CD4-positive, alpha-beta T cell treated with Interleukin-2 at 100 ng/mL for 4 hours (primary cell): ENCODE data around the gene ZNF236.
A peak's percentile ranks its signal among the peaks of the same experiment; 100 is the strongest.

ENCODE experiments used
- DNase-seq: peaks from one replicate; pipeline ENCODE4 v3.0.0-alpha.2; 2020; ENCODE audit warnings: low spot score

The ZNF236 gene

DNA sequence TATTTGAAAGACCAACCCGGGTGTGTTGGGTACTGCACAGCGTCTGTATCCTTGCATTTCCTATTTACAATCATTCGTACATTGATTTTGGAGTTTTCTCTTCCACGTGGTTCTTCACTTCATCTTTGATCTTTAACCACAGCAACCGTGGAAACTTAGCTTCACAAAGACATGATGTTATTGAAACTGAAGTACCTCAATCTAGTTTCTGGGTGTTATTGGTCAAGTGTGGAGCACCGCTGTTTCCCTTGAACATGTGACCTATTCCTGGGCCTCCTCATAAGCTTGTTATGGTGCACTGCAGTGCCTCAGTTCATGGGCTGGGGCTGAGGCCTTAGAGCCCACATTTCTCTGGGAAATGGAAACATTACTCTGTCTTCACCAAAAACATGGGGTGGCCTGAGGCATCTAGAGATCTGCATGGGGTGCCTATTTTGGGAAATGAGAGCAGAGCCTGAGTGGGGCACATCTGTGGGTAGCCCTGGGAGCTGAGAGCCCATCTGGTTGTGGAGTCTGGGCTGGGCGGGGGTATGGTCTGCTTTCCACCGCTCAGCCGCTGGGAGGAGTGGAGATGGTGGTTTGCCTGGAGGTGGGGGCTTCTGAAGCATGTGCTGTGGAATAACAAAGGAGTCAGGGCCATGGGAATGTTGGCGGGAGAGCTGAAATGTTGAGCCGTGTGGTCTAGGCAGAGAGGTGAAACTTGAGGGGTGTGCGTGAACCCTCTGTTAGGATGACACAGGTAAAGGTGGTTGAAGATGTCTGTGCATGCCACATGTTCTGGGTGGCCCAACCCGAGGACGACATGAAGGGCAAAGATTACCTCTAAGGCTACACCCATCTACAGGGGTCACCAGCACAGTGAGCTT is 37.4 kb downstream of the ZNF236 start:
- DNase-seq, result peak; percentile 7

- DNase-seq, result no peak
Observed at GRCh38 chr18:76860411-76860810, 38.1 kb downstream of the ZNF236 start.

GRCh38 chr18:76866666-76867065 is 44.3 kb downstream of the ZNF236 start:
- no peak for DNase-seq

DNA sequence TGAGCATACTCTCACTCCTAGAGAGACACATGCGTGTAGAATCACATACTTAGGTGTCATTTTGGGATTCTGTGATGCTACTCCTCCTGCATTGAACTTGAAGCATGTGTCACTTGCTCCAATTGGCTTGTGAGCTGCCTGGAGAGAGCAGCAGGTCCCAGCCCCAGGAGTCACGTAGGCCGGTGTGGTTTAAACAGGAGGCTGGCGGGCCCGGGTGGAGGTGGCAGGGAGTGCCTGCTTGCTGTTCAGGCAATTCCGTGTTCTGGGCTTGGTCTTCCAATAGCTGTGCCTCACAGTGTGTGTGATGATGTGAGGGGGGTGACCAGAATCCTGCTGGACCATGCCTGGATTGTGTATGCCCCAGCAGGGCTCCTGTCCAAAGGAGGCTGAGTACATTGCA is 51.0 kb downstream of the ZNF236 start:
- DNase-seq, result no peak

DNA sequence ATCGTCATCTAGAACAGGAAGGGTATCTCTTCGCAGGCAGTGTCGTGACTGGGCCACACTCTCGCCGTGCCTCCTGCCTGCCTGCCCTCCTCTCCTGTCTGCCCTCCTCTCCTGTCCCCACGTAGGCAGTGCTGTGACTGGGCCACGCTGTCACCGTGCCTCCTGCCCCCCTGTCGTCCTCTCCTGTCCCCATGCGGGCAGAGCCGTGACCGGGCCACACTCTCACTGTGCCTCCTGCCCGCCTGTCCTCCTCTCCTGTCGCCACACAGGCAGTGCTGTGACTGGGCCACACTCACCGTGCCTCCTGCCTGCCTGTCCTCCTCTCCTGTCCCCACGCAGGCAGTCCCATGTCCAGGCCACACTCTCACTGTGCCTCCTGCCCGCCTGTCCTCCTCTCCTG is 51.4 kb downstream of the ZNF236 start:
- DNase-seq, result no peak

- peak; percentile 33 for DNase-seq
Observed at GRCh38 chr18:76874642-76875389, 52.5 kb downstream of the ZNF236 start.

DNA sequence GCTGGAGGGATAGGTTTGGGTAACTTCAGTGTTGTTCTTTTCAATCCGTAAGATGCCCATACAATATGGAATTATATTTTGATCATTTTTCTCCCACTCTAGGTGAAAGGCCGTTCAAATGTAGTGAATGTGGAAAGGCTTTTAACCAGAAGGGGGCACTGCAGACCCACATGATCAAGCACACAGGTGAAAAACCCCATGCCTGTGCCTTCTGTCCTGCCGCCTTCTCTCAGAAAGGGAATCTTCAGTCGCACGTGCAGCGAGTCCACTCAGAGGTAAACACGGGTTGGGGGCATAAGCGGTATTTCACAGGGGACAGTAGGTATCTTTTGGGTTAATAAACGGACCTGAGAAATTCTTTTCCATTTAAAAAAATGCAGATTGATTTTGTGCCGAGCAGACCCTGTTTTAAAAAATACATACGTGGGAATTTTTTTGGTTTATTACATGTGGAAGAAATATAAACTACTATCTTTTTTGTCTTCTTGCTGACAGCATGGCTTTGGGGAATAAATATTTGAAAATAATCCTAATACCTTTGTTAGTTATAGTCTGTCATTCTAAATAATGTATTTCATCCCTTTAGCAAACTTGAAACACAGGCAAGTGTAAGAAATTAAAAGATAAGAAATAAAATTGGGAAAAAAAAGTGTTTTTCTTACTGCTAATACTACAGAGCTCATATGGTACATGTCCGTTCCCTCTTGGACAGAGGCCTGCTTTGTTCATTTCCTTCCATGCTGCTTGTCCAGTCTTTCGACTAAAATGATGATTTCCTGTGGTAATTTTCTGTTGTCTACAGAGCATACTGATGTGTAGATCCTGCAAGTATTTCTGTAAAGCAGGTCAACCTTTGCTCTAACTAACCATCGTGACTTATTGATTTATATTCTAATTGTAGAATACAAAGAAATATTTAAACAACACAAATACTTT is 53.3 kb downstream of the ZNF236 start:
- DNase-seq, result peak; percentile 52

GRCh38 chr18:76878426-76878825 is 56.1 kb downstream of the ZNF236 start:
- no peak for DNase-seq

DNA sequence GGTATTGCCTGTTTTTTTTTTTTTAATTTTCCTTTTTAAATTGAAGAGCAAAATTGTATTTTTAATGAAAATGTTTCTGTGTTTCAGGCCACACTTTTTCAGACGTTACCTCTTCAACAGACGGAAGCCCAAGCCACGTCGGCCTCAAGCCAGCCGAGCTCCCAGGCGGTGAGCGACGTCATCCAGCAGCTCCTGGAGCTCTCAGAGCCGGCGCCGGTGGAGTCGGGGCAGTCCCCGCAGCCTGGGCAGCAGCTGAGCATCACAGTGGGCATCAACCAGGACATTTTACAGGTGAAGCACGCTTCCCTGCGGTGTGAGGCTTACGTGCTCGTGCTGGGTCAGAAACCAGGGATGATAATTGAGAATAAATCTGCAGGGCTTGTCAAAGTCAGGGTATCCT is 57.7 kb downstream of the ZNF236 start:
- DNase-seq, result no peak

- no peak for DNase-seq
Observed at GRCh38 chr18:76881744-76882143, 59.4 kb downstream of the ZNF236 start.

DNA sequence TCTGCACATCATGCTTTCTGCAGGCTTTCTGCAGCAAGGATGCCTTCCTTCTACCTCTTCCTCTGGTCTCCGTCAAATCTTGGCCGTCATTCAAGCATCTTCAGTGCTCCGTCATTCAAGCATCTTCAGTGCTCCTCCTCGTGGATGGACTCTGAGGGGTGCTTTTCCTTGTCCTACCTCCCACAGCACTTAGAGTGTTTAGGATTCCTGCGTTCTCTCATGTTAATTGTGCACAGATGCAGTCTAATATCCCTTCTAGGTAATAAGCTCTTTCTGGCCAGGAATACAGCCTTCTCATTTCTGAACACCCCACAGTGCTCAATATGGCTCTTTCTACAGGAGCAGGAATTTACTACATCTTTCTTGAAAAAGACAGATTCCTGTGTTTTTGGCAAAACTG is 59.8 kb downstream of the ZNF236 start:
- no peak for DNase-seq

- no peak for DNase-seq
Observed at GRCh38 chr18:76885001-76885400, 62.6 kb downstream of the ZNF236 start.

DNA sequence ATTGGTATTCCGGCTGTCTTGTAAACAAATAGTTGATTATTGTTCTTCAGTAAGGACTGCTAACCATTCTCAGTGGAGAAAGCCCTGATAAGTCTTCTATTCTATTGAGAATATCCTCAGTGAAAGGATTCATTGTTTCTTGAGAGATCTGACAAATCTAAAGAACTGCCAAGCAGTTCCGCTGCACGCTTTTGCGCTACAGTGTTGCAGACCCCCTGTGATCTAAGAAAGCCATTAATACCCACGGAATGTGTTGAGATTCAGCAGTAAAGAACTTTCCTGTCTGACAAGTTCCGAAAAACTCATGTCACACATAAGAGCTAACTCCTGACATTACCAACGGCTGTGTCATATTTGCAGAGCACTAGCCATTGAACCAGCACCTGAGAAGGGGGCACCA is 63.8 kb downstream of the ZNF236 start:
- no peak for DNase-seq

DNA sequence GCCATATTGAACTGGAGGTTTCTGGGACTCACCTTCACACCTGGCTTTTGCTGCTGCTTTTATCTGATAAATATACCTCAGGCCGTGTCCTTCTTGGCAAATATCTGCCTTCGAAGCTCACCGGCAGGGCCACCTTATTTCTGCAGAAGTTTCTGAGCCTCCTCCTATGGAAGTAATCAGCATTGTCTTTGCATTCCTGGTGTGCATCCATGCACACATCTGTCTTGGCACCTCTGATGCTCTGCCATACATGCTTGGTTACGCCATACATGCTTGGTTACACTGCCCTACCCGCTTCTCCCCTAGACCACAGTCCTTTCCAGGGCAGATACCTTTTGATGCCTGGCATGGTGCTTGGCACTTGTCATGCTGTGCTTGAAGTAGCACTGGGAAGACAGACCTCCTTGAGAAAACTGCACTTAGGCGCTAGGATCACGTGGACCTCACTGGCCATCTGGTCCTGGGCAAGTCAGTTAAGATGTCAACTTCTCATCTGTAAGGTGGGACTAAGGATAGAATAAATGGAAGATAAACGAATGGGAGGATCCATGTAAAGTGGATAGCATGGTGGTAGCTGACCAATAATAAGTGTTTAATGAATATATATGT is 66.8 kb downstream of the ZNF236 start:
- DNase-seq, result no peak

- DNase-seq, result no peak
Observed at GRCh38 chr18:76892832-76893231, 70.5 kb downstream of the ZNF236 start.

DNA sequence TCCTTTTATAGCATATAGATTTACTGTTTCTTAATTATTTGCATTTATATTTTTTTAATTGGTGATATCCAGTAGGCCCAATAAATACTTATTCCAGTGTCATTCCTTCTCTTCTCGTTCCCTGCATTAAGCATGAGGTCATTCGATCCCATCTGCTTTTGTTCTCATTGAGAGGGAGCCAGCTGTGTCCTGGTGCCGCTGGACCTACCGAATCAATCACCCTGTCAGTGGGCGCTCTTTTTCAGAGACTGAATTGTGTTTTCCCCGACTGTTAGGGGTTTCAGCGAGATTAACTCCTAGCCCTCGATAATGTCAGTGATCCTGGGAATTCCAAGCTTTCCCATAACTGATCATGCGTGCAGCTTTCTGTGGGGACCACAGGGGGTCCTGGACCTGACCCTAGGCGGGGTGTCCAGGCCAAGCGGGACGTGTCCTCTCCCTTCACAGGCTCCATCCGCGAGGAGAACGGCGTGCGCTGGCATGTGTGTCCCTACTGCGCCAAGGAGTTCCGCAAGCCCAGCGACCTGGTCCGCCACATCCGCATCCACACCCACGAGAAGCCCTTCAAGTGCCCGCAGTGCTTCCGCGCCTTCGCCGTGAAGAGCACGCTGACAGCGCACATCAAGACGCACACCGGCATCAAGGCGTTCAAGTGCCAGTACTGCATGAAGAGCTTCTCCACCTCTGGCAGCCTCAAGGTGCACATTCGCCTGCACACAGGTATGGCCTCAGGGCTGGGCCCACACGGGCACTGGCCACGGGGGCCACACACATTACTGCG is 72.4 kb downstream of the ZNF236 start:
- DNase-seq, result no peak

DNA sequence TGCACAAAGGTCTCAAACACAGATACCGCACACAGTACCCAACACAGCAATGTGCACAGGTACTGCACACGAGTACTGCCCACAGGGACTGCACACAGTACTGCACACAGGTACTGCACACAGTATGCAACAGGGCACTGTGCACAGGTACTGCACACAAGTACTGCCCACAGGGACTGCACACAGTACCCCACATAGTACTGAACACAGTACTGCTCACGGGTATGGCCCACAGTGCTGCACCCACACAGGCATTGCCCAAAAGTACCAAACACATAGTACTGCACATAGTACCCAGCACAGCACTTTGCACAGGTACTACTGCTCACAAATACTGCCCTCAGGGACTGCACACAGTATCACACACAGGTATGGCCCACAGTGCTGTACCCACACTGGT is 73.1 kb downstream of the ZNF236 start:
- DNase-seq, result no peak

DNA sequence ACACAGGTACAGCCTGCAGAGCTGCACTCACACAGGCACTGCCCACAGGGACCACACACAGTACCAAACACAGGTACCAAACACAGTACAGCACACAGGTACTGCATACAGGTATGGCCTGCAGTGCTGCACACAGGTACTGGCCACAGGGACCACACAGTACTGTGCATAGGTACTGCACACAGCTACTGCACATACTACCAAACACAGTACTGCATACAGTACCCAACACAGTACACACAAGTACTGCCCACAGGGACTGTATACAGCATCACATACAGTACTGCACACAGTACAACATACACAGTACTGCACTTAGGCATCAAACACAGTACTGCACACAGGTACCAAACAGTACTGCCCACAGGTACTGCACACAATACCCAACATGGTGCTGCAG is 74.3 kb downstream of the ZNF236 start:
- DNase-seq, result no peak

DNA sequence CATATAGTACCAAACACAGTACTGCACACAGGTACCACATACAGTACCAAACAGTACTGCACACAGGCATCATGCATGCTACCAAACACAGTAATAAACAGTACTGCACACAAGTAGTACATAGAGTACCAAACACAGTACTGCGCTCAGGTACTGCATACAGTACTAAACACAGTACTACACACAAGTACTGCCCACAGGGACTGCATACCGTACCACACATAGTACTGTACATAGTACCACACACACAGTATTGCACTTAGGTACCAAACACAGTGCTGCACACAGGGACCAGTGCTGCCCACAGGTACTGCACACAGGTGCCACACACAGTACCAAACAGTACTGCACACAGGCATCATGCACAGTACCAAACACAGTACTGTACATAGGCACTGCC is 74.9 kb downstream of the ZNF236 start:
- no peak for DNase-seq

DNA sequence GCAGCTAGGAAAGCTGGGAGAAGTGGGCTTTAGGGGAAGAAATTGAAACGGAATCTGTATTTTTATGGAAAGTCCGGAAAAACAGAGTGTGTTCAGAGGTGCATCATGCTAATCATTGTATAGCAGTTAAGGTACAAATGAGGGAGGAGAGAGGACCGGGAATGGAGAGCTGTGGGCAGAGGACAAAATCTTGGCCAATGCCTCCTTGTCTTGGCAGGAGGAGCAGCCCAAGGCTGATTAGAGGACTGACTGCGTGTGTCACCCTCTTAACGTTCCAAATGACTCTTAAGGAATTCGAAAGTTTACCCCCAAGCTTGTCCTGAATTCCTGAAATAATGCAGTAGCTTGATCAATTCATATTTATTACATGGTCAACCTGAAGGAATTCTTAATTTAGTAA is 81.0 kb downstream of the ZNF236 start:
- no peak for DNase-seq

- no peak for DNase-seq
Observed at GRCh38 chr18:76905821-76906220, 83.5 kb downstream of the ZNF236 start.
